Panc1 (cell line): Measurements from ENCODE around the gene NME3.

ENCODE experiments used
- POLR2AphosphoS5 ChIP-seq: IDR thresholded peaks from 2 replicates; pipeline ENCODE4 v1.6.1; 2012; ENCODE audit warnings: mild to moderate bottlenecking, low read depth, low read length, moderate library complexity
- TF ChIP-seq, protein P1 (sequence below): fragments of 450-650 bp; IDR thresholded peaks from 2 replicates; pipeline ENCODE4 v1.5.1; 2017; ENCODE audit warnings: mild to moderate bottlenecking

DNA sequence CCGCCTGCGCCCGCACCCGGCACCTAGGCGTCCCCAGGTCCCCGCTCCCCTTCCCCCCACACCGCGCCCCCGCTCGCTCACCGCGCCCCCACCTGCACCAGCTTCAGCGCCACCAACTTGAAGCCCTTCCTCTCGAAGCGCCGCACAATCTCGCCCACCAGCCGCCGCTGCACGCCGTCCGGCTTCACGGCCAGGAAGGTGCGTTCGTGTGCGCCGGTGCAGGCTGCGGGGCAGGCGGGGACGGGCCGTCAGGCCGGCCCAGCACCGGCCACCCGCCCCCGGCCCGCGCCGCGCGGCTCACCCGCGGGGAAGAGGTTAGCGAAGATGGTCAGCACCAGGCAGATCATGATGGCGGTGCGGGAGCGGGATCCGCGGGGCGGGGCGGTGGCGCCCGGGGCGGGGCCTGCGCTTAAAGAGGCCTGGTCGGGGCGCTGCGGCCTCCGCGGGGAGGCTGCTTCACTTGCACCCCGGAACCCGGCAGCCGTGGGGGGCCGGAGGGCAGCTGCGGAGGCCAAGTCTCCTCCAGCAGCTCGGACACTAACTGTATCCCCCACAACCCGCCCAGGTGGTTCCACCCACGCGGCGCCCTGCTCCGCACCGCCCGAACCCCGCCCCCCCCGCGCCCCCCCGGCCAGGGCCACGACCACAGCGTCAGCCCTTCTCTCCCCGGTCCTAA, at the start of gene NME3:
- TF ChIP-seq, protein P1, sequence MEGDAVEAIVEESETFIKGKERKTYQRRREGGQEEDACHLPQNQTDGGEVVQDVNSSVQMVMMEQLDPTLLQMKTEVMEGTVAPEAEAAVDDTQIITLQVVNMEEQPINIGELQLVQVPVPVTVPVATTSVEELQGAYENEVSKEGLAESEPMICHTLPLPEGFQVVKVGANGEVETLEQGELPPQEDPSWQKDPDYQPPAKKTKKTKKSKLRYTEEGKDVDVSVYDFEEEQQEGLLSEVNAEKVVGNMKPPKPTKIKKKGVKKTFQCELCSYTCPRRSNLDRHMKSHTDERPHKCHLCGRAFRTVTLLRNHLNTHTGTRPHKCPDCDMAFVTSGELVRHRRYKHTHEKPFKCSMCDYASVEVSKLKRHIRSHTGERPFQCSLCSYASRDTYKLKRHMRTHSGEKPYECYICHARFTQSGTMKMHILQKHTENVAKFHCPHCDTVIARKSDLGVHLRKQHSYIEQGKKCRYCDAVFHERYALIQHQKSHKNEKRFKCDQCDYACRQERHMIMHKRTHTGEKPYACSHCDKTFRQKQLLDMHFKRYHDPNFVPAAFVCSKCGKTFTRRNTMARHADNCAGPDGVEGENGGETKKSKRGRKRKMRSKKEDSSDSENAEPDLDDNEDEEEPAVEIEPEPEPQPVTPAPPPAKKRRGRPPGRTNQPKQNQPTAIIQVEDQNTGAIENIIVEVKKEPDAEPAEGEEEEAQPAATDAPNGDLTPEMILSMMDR: no peak
- TF ChIP-seq POLR2AphosphoS5: no peak
